HTERT RPE-1 (cell line): ENCODE measurements around the gene RER1.

Source experiments
- in situ Hi-C: fragments of 300-500 bp; cut with MboI; formaldehyde crosslinking; loops from 4 replicates; pipeline ENCODE4 v1.14.3; 2020; ENCODE audit warnings: low sequenced_read_pairs

The RER1 gene

GRCh38 chr1:2391041-2391930 is at the start of gene RER1, which contains the start of gene MORN1:
Gene RER1 (plus strand): TSS chr1:2391841. CDS start chr1:2395791, 3,950 bp downstream.
Gene MORN1 (minus strand): TSS chr1:2391554. CDS start chr1:2391533, 21 bp downstream.
- in situ Hi-C loops: no loop called here

DNA sequence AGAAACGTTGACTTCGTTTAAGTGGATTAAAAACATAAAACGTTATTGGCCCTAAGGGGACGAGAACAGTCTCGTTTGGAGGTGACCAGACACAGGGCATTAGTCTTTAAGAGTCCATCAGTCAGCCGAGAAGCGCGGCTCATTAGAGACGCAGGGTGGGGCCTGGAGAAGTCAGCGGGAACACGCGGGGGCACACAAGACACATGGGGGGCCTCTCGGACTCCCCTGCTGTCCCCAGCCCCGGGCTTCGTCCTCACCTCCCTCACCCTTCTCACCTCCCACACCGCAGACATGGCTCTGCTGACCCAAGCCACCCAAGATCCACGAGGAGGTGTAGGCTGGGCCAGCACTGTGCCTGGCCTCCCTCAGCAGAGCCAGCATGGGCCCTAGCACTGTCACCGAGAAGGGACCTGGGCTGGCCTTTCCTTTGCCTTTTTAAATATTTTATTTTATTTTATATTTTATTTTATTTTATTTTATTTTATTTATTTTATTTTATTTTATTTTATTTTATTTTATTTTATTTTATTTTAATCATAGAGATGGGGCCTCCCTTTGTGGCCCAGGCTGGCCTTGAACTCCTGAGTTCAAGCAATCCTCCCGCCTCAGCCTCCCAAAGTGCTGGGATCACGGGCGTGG is 49.1 kb upstream of the RER1 start:
- in situ Hi-C loops: no loop called here

- in situ Hi-C loops: no loop called here
Measured at GRCh38 chr1:2343023-2343935, 48.4 kb upstream of the RER1 start.

- in situ Hi-C loops: no loop called here
Measured at GRCh38 chr1:2344121-2344681, 47.4 kb upstream of the RER1 start.

GRCh38 chr1:2344744-2345296 is 46.8 kb upstream of the RER1 start:
- in situ Hi-C loops: no loop called here

- in situ Hi-C loops: no loop called here
Measured at GRCh38 chr1:2345297-2346075, 46.2 kb upstream of the RER1 start.

DNA sequence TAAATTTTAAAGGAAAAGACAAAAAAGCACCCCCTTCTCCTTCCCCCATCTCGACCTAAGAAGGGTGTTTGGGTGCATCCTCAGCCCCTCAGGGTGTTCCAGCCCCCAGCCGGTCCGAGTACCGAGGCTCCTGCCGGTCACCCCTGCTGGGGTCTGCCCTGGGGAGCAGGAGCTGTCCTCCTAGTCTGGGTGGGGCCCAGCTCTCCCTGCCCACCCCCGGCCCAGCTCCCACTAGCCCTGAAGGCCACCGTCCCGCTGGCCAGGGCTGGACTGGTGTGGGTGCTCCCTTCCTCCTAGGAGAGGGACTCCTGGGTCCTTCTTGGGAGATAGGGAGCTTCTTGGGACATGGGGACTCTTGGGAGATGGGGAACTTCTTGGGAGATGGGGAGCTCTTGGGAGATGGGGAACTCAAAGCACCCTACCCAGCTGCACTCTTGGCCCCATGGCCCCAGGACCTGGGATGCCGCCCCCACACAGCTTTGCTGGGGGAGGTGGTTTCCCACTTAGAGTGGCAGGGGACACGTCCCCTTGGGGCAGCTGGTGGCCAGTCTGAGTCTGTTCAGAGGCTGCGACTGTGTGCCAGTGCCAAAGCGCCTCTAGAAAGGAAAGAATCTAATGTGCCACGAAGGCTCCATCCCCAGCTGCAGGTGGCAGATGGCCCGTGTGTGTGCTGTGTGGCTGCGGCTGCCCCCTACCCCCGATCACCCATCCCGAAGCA is 44.8 kb upstream of the RER1 start:
- in situ Hi-C loops: no loop called here

DNA sequence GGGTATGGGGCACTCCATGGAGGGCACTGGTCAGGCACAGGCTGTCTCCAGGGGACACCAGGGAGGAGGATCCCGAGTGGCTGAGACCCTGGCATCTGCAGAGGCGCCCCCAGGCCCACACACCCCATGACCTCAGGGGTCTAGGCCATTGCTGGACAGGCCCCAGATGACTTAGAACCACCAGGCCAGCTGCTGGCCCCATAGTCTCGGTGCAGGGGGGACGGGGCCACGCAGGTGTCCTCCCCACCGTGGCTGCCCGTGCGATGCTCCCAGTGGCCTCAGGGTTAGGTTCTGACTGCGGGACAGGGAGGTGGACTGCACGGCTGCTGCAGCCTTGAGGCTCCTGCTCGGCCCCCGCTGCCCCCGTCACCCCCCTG is 44.2 kb upstream of the RER1 start:
- in situ Hi-C loops: no loop called here

- in situ Hi-C loops: no loop called here
Measured at GRCh38 chr1:2347896-2348295, 43.7 kb upstream of the RER1 start.

GRCh38 chr1:2348346-2349325 is 43.0 kb upstream of the RER1 start:
- in situ Hi-C loops: no loop called here

DNA sequence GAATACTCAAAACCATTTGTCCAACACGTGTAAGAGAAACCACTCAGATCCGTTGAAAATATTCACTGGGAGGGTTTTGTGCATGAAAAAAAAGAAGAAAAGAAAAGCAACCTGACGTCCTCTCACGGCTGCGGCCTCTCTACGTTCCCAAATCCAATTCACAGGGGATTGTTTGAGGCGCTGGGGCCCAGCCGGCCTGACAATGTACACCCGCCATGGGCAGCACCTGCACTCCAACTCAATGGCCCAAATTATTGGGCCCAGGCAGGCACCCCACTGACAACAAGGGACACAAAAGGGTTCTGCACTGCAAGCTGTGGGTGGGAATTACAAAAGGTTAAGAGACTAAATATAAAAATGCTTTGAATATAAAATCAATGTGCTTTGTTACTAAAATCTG is 41.8 kb upstream of the RER1 start:
- in situ Hi-C loops: no loop called here

GRCh38 chr1:2350501-2350900 is 41.1 kb upstream of the RER1 start:
- in situ Hi-C loops: no loop called here

GRCh38 chr1:2350911-2351655 is 40.6 kb upstream of the RER1 start:
- in situ Hi-C loops: no loop called here

DNA sequence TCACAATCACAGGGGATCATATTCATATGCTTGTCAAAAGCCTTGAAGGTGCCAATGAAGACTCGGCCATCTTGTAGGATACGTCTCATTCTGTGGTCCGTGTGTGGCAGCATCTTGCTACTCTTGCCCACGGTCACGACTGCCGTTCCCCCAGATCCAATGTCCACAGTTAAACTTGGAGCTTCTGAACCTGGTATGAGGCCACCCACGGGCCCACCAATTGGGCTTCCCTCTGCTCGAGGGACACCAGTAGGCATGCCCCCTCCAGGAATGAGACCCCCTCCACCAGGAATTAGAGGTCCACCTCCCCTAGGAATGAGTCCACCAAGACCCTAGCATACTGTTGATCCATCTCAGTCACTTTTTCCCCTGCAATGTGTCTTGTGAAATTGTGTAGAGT is 39.9 kb upstream of the RER1 start:
- in situ Hi-C loops: no loop called here

GRCh38 chr1:2352341-2352896 is 39.2 kb upstream of the RER1 start:
- in situ Hi-C loops: no loop called here

GRCh38 chr1:2352897-2353550 is 38.6 kb upstream of the RER1 start:
- in situ Hi-C loops: no loop called here
